BJ (cell line): ENCODE data around the gene PPP1R9A. TPM values are rescaled to one million over a fixed set of nuclear protein-coding genes. Genes with fewer than 3 reads are reported as not detected.

ENCODE experiments used
- CTCF ChIA-PET: fragments of 350-600 bp; formaldehyde crosslinking; extraction: SDS; loops from one replicate; lab custom pipeline; 2021; ENCODE audit warnings: antibody characterized with exemption, inconsistent platforms; lab: Yijun Ruan, JAX
- POLR2A ChIA-PET: fragments of 300-600 bp; sonication (Branson Sonifier 250); formaldehyde crosslinking; extraction: SDS; loops from one replicate; lab custom pipeline; 2021; ENCODE audit warnings: antibody characterized with exemption; lab: Charles Lee
- DNase-seq: peaks from one replicate; pipeline ENCODE4 v3.0.0-alpha.2; 2011; ENCODE audit warnings: low read depth
- H3K27me3 ChIP-seq: 2 replicates; pipeline ENCODE4 v1.6.0; 2011; ENCODE audit warnings: low read length; ENCODE audit not compliant: control insufficient read depth, insufficient read depth
- H3K36me3 ChIP-seq: 2 replicates; pipeline ENCODE4 v1.5.1; 2011; ENCODE audit warnings: low read length; ENCODE audit not compliant: control insufficient read depth, insufficient read depth
- H3K4me3 ChIP-seq: 2 replicates; pipeline ENCODE4 v1.5.1; 2011; ENCODE audit warnings: low read depth, mild to moderate bottlenecking, control low read depth, low read length
- CTCF ChIP-seq: IDR thresholded peaks from 2 replicates; pipeline ENCODE4 v1.5.1; 2011; ENCODE audit warnings: low read depth, mild to moderate bottlenecking, control low read depth, inconsistent platforms, low read length, moderate library complexity; ENCODE audit not compliant: insufficient read depth
- polyA plus RNA-seq: library from polyadenylated mRNA; depleted of rRNA; stranded (reverse); fragments of >200 nt; gene quantifications from 2 replicates; pipeline ENCODE4 v1.2.3, GENCODE V29; 2011

Gene PPP1R9A
- polyA plus RNA-seq, 1 experiment, result 0.09 TPM

- no peaks in the 10 kb centered on the region for H3K27me3 ChIP-seq
- DNase-seq, result no peak
- ChIA-PET POLR2A (no interaction called here), CTCF (no interaction called here)
- H3K36me3 ChIP-seq, result no peaks in the 10 kb centered on the region
- no peak for TF ChIP-seq CTCF
- H3K4me3 ChIP-seq, result no peak overlapping the region
These were observed 1.7 kb downstream of the PPP1R9A start for GRCh38 chr7:94909179-94909466.

- no peak for TF ChIP-seq CTCF
- no peaks in the 10 kb centered on the region for H3K27me3 ChIP-seq
- H3K36me3 ChIP-seq, result no peaks in the 10 kb centered on the region
- ChIA-PET CTCF (no interaction called here), POLR2A (no interaction called here)
- H3K4me3 ChIP-seq, result no peak overlapping the region
- DNase-seq, result no peak
These were observed 4.7 kb downstream of the PPP1R9A start for GRCh38 chr7:94912085-94912484.

- Histone ChIP-seq H3K4me3 (no peak overlapping the region), H3K36me3 (no peaks in the 10 kb centered on the region), H3K27me3 (no peaks in the 10 kb centered on the region)
- no peak for TF ChIP-seq CTCF
- POLR2A ChIA-PET, result no interaction called here
- CTCF ChIA-PET, result no interaction called here
- no peak for DNase-seq
These were observed 6.0 kb downstream of the PPP1R9A start for GRCh38 chr7:94913391-94913790.

GRCh38 chr7:94921911-94922310 is 14.5 kb downstream of the PPP1R9A start:
- ChIA-PET POLR2A (no interaction called here), CTCF (no interaction called here)
- H3K36me3 ChIP-seq, result no peaks in the 10 kb centered on the region
- H3K27me3 ChIP-seq, result no peaks in the 10 kb centered on the region
- H3K4me3 ChIP-seq, result no peak overlapping the region
- TF ChIP-seq CTCF, result no peak
- DNase-seq, result no peak

- Histone ChIP-seq H3K36me3 (no peaks in the 10 kb centered on the region), H3K27me3 (no peaks in the 10 kb centered on the region), H3K4me3 (no peak overlapping the region)
- ChIA-PET CTCF (no interaction called here), POLR2A (no interaction called here)
- no peak for DNase-seq
- TF ChIP-seq CTCF, result no peak
These were observed 15.1 kb downstream of the PPP1R9A start for GRCh38 chr7:94922457-94922856.

GRCh38 chr7:94923412-94923811 is 16.0 kb downstream of the PPP1R9A start:
- CTCF ChIA-PET, result no interaction called here

More at GRCh38 chr7:94923412-94923811, 16.0 kb downstream of the PPP1R9A start:
- POLR2A ChIA-PET, result no interaction called here
- DNase-seq, result no peak
- no peaks in the 10 kb centered on the region for H3K36me3 ChIP-seq
- no peak overlapping the region for H3K4me3 ChIP-seq
- TF ChIP-seq CTCF, result no peak
- H3K27me3 ChIP-seq, result no peaks in the 10 kb centered on the region
